ENCODE results near the gene C3orf70. TPM values are rescaled to one million over a fixed set of nuclear protein-coding genes. Genes with fewer than 3 reads are reported as not detected.

Gene C3orf70
- polyA plus RNA-seq, 10 donors = 3.9 to 7.3 (median 4.8) TPM

GRCh38 chr3:185057829-185058228, 95.0 kb downstream of the C3orf70 start:
- no peak for DNase-seq

GRCh38 chr3:185056908-185057307, 96.0 kb downstream of the C3orf70 start:
- no peak for DNase-seq

- no peak for DNase-seq
Measured at GRCh38 chr3:185052631-185053030, 100.2 kb downstream of the C3orf70 start.

GRCh38 chr3:185051801-185052200, 101.1 kb downstream of the C3orf70 start:
- DNase-seq = peak in 1 of 3 donors; percentile 58

- DNase-seq = no peak
Measured at GRCh38 chr3:185049710-185050109, 103.2 kb downstream of the C3orf70 start.

- DNase-seq = no peak
Measured at GRCh38 chr3:185046603-185047002, 106.3 kb downstream of the C3orf70 start.

GRCh38 chr3:185046164-185046515, 106.7 kb downstream of the C3orf70 start:
- DNase-seq = no peak

GRCh38 chr3:185042312-185043050, 110.4 kb downstream of the C3orf70 start:
- DNase-seq = no peak

- DNase-seq = no peak
Measured at GRCh38 chr3:185041540-185041939, 111.3 kb downstream of the C3orf70 start.

- no peak for DNase-seq
Measured at GRCh38 chr3:185040425-185040824, 112.4 kb downstream of the C3orf70 start.

- peak in 1 of 3 donors; percentile 45 for DNase-seq
Measured at GRCh38 chr3:185037801-185038200, 115.1 kb downstream of the C3orf70 start.

- no peak for DNase-seq
Measured at GRCh38 chr3:185030951-185031350, 121.9 kb downstream of the C3orf70 start.

- DNase-seq = no peak
Measured at GRCh38 chr3:185030399-185030798, 122.5 kb downstream of the C3orf70 start.

GRCh38 chr3:185029086-185029485, 123.8 kb downstream of the C3orf70 start:
- no peak for DNase-seq

GRCh38 chr3:185028121-185028520, 124.7 kb downstream of the C3orf70 start:
- no peak for DNase-seq

Other genes with a start within 250 kb of the C3orf70 start
- 1 to 10 TPM; 1.9 to 3.9 (median 3.6) TPM for gene EHHADH, start 101.0 kb upstream of the C3orf70 start, polyA plus RNA-seq (ENCODE audit: insufficient read length in 10 of 10)
- gene MAP3K13, start 210.1 kb upstream of the C3orf70 start, polyA plus RNA-seq (ENCODE audit: insufficient read length in 10 of 10) = 10 to 100 TPM; 12.2 to 20.2 (median 17.8) TPM